ENCODE data around the gene PDCL3.

GRCh38 chr2:100615886-100616285 is 53.1 kb downstream of the PDCL3 start:
- no peak for TF ChIP-seq POLR2AphosphoS5 (IDR thresholded peaks at IDR 0.05)
- TF ChIP-seq, protein P1, sequence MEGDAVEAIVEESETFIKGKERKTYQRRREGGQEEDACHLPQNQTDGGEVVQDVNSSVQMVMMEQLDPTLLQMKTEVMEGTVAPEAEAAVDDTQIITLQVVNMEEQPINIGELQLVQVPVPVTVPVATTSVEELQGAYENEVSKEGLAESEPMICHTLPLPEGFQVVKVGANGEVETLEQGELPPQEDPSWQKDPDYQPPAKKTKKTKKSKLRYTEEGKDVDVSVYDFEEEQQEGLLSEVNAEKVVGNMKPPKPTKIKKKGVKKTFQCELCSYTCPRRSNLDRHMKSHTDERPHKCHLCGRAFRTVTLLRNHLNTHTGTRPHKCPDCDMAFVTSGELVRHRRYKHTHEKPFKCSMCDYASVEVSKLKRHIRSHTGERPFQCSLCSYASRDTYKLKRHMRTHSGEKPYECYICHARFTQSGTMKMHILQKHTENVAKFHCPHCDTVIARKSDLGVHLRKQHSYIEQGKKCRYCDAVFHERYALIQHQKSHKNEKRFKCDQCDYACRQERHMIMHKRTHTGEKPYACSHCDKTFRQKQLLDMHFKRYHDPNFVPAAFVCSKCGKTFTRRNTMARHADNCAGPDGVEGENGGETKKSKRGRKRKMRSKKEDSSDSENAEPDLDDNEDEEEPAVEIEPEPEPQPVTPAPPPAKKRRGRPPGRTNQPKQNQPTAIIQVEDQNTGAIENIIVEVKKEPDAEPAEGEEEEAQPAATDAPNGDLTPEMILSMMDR (IDR thresholded peaks at IDR 0.05) = no peak
- no peak for TF ChIP-seq POLR2A (IDR thresholded peaks at IDR 0.05)

All from prostate gland (tissue), 2 donors.